HG03060 (cell line): ENCODE measurements around the gene NBPF3.
"Not testable (repeated sequence)": the region's sequence is repeated elsewhere in the genome, so short reads cannot be mapped to it uniquely, and the experiment has no call there.

Experiments used
- ATAC-seq: cut with Tn5 transposase; IDR thresholded peaks from one replicate; pipeline ENCODE4 v1.9.1; 2021; ENCODE audit warnings: low read depth, moderate number of reproducible peaks; ENCODE audit not compliant: unreplicated experiment

The NBPF3 gene

DNA sequence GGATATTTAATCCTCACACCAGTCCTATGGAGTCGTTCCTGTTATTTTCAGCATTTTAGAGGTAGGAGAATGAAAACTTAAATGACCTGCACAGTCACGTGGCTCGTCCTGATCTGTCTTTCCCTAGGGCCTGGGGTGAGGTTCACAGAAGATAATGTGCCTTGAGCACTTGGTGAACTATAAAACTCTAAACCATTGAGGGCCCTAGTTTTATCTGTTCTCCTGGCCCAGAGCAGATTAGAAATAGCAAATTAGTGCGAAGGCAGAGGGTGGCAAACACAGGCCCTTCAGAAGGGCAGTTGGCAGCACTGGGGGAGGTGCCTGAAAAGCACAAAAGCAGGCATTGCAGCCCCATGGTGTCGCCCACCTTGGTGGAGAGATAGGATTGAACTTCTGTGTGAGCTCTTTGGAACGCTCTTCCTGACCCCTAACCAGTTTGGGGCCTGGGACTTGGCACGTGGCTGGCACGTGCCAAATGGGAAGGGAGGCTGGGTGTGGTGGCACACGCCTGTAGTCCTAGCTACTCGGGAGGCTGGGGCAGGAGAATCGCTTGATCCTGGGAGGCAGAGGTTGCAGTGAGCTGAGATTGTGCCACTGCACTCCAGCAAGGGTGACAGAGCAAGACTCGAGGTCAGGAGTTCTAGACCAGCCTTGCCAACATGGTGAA is 1.2 kb upstream of the NBPF3 start:
- not testable (repeated sequence) for ATAC-seq

DNA sequence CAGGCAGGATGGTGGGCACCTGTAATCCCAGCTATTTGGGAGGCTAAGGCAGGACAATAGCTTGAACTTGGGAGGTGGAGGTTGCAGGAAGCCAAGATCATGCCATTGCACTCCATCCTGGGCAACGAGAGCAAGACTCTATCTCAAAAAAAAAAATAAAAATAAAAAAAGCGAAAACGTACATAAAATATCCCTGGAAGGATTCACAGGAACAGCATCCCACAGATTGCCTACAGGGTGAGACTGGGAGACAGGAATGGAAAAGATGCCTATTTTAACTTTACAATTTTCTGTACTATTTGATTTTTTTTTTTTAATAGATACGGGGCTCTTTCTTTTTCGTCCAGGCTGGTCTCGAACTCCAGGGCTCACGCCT is 604 bp upstream of the NBPF3 start:
- no peak for ATAC-seq

DNA sequence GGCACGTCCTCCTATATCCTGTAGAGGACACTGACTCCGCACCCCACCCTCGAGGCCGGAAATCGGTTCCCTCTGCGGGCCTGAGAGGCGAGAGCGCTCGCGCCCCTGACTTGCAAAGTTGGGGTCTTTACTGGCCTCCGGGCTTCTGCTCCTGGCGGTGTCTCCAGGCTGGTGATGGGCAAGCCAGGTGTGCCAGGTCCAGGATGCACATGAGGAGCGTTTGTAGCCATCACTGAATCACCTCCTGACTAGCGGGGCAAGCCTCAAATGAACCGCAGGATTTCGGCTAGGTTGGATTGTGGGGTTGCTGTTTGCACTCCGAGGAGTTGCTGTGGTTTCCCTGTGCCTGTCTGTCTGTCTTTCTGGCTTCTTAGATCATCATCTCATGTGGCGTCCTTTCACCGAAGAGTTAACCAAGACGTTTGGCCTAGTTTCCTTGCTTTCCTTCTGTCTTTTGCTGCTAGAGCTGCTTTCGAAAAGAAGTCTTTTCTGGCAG is 741 bp downstream of the NBPF3 start:
- ATAC-seq: not testable (repeated sequence)

DNA sequence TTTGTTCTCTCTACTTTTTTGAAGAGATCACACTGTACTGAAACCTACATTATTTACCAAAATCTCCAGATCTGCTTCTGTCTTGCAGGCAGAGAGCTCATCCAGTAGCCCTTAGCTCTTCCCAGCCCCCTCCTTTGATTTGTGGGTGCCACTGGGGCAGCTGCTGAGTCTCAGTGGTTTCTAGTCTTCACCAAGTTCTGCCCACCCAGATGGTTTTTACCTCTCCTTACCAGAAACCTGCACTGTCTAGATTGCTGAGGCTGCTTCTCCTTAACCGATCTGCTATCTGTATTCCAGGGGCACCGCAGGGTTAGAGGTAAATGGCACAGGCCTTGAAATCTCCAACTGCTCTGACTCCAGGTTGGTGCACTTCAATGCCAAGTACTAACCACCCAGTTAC is 6.7 kb downstream of the NBPF3 start:
- not testable (repeated sequence) for ATAC-seq

- no peak for ATAC-seq
Measured at GRCh38 chr1:21447311-21447710, 7.4 kb downstream of the NBPF3 start.

GRCh38 chr1:21449906-21450305 is 10.0 kb downstream of the NBPF3 start:
- ATAC-seq: no peak

- ATAC-seq: no peak
Measured at GRCh38 chr1:21451212-21451611, 11.3 kb downstream of the NBPF3 start.

GRCh38 chr1:21451981-21452411 is 12.1 kb downstream of the NBPF3 start:
- ATAC-seq: no peak

DNA sequence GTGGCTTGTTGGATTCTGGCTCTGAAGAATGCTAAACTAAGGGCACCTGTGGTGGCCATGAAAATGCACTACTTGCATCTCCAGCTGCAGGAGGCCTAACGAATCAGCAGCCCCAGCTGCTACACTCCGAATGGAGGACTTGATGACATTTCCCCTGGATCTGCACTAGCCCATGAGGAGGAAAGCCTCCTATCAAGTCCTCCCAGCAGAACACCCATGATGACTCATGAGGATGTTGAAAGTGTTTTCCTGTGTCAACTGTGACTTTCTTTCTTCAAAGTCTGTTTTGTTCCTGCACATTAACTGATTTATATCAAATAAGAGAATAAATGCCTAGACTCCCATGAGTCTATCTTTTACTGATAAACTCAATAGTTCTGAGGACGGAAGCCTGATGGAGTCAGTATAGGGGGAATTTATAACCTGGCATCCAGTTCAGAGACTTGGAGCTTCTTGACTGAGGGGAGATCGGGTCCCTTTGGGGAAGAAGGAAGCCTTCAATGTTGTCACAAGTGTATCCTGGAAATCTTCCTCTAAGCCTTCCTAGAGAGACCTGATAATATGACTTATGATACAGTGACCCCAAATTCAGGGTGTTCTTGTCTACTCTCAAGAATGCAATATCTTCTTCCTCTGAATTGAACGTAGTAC is 14.2 kb downstream of the NBPF3 start:
- not testable (repeated sequence) for ATAC-seq

DNA sequence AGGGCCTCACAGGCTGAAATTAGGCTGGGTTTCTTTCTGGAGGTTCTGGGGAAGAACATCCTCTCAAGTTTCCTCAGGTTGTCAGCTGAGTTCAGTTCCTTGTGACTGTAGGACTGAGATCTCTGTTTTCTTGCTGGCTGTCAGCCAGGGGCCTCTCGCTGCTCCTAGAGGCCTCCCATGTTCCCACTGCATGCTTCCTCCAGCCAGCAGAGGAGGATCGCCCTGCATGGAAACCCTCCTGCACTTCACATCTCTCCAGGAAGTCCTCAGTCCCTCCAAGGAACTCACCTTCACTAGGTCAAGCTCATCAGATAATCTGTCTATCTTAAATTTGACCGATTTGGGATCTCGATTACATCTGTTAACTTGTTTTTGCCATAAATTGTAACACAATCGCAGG is 15.0 kb downstream of the NBPF3 start:
- ATAC-seq: not testable (repeated sequence)

GRCh38 chr1:21457654-21458053 is 17.7 kb downstream of the NBPF3 start:
- ATAC-seq: no peak

GRCh38 chr1:21465127-21465526 is 25.2 kb downstream of the NBPF3 start:
- not testable (repeated sequence) for ATAC-seq

DNA sequence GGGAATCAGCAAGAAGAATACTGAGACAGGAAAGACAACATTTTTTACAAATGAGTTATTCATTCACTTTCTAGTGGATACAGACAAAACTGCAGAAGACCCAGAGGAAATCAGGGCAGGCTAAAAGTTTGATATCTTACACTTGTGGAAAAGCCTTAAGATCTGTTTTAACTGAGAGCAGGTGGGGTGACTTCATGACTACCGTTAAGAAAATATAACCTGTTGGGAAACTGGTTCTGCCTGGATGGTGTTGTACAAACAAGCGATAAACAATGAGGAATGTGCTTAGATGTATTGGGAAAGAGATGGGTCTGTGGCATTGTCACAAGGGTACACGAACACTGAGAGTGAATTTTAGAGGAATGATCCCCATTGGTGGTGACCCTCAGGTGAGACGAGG is 28.0 kb downstream of the NBPF3 start:
- ATAC-seq: not testable (repeated sequence)

GRCh38 chr1:21468599-21468998 is 28.7 kb downstream of the NBPF3 start:
- ATAC-seq: no peak

GRCh38 chr1:21469581-21469980 is 29.6 kb downstream of the NBPF3 start:
- no peak for ATAC-seq

GRCh38 chr1:21472861-21473260 is 32.9 kb downstream of the NBPF3 start:
- ATAC-seq: no peak

- no peak for ATAC-seq
Measured at GRCh38 chr1:21478356-21478755, 38.4 kb downstream of the NBPF3 start.

- not testable (repeated sequence) for ATAC-seq
Measured at GRCh38 chr1:21483881-21484280, 43.9 kb downstream of the NBPF3 start.

DNA sequence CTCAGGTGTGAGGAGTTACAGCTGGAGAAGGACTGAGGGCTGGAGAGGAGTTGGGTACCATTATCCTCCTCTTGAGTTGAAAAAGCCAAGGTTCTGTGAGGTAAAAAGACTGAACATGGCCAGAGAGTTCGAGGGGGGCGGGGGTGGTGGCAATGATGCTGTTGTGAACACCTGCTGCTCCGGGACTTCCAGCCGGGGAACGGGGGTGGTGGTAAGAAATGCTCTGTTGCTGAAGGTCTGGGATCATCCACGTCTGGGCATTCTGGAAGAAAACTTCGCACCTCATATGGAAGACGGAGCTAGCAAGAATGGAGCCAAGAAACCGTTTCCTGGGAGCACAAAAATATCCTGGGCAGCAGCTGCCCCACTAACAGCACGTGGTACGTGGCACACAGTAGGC is 49.2 kb downstream of the NBPF3 start:
- ATAC-seq: no peak

GRCh38 chr1:21490774-21491487 is 51.0 kb downstream of the NBPF3 start:
- no peak for ATAC-seq
